ENCODE data around the gene LGALS16.
A peak's percentile ranks its signal among the peaks of the same experiment; 100 is the strongest.
"Not testable (repeated sequence)": the region's sequence is repeated elsewhere in the genome, so short reads cannot be mapped to it uniquely, and the experiment has no call there.

The LGALS16 gene, protein sequence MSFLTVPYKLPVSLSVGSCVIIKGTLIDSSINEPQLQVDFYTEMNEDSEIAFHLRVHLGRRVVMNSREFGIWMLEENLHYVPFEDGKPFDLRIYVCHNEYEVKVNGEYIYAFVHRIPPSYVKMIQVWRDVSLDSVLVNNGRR

GRCh38 chr19:39655613-39656012 lies at the start of gene LGALS16:
Gene LGALS16, plus strand, starts transcription at chr19:39655913. Its CDS starts 49 bp downstream, at chr19:39655962.
- DNase-seq (ENCODE audit: low spot score) = no peak
- no peak for FAIRE-seq

GRCh38 chr19:39607021-39607420 lies 48.7 kb upstream of the LGALS16 start:
- FAIRE-seq = no peak
- DNase-seq (ENCODE audit: low spot score) = no peak

DNA sequence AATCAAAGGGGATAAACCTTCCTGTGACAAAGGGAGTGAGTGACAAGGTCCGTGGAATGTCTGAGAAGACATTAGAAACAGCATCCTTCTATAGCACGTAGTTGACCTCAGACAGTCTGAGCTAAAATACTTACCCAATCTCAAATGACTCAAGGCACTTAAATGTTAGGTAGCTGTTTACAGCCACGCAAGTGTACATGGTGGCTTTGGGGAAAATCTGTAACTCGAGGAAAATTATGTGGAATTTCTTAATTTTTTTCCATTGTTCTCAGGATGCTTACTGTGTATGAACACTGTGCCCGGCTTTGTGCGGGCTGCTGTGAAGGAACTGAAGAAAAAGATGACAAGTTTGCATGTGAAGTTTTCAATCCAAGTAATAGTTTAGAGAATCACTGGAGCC lies 48.2 kb upstream of the LGALS16 start:
- no peak for FAIRE-seq

GRCh38 chr19:39613597-39613996 lies 42.1 kb upstream of the LGALS16 start:
- FAIRE-seq (no peak), DNase-seq (ENCODE audit: low spot score) (no peak)

More for the DNA sequence above, 48.2 kb upstream of the LGALS16 start:
- DNase-seq (ENCODE audit: low spot score) = no peak

GRCh38 chr19:39617745-39618144 lies 38.0 kb upstream of the LGALS16 start:
- DNase-seq (ENCODE audit: low spot score) (no peak), FAIRE-seq (no peak)

GRCh38 chr19:39623946-39624345 lies 31.8 kb upstream of the LGALS16 start:
- DNase-seq (ENCODE audit: low spot score) (no peak), FAIRE-seq (no peak)

GRCh38 chr19:39627631-39628030 lies 28.1 kb upstream of the LGALS16 start:
- not testable (repeated sequence) for DNase-seq (ENCODE audit: low spot score); FAIRE-seq

GRCh38 chr19:39631178-39631577 lies 24.5 kb upstream of the LGALS16 start:
- DNase-seq (ENCODE audit: low spot score) = no peak
- FAIRE-seq = no peak

DNA sequence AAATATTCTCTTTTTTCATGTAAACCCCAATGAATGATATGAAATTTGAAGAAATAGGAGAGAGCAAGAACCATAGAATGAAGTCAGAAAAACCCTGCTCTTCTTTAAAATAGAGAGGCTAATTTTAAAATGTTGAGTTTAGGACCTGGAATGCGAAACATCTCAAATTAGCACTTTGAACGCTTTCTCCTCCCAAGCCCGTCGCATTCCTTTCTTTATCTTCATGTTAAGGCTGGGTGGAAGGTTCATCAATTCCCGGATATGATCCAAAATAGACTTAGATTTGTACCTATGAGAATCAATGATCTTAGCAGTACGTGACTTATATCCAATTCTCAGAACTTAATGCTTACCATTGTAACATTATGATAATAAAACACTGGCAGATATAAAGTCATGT lies 24.1 kb upstream of the LGALS16 start:
- FAIRE-seq = no peak
- no peak for DNase-seq (ENCODE audit: low spot score)

DNA sequence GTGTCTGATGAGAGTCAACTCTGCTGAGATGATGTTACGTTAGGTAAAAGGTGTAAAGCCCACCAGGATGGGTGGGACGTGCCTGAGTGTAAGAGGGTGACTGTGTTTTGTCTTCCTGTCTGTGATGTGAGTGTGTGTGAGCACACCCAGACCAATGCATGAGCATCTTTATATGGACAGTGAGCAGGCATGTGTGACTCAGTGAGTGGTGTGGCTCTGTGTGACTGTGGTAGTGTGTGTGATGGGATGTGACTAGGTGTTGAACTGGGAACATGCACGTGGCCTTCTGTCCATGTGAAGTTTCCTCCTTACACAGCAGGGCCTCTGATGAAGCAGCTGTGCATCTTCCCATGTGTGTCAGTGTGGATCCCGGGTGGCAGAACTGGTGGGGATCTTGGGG lies 17.8 kb upstream of the LGALS16 start:
- FAIRE-seq (no peak), DNase-seq (ENCODE audit: low spot score) (no peak)

GRCh38 chr19:39641773-39642172 lies 13.9 kb upstream of the LGALS16 start:
- DNase-seq (ENCODE audit: low spot score) (no peak), FAIRE-seq (no peak)

GRCh38 chr19:39643591-39643990 lies 12.1 kb upstream of the LGALS16 start:
- DNase-seq (ENCODE audit: low spot score) (no peak), FAIRE-seq (no peak)

DNA sequence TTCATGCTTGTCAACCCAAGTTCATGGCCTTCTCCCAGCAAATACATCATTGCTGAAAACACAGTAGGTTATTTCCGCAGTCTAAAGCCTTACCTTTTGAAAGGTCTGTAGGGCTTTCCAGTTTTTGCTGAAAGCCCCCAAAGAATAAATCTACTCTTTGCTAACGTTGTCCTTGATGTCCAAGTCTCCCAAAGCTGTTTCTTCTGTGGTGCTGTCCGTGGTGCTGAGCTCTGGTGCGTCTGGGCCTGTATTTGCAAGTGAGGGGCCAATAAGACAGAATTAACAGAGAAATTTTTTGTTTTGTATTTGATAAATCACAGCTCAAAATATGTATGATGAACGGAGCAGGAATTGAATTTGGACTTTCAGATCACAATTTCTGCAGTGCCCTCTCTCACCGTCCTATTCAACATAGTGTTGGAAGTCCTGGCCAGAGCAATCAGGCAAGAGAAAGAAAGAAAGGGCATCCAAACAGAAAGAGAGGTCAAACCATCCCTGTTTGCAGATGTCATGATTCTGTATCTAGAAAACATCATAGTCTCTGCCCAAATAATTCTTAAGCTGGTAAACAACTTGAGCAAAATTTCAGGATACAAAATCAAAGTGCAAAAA lies 9.8 kb upstream of the LGALS16 start:
- no peak for FAIRE-seq

DNA sequence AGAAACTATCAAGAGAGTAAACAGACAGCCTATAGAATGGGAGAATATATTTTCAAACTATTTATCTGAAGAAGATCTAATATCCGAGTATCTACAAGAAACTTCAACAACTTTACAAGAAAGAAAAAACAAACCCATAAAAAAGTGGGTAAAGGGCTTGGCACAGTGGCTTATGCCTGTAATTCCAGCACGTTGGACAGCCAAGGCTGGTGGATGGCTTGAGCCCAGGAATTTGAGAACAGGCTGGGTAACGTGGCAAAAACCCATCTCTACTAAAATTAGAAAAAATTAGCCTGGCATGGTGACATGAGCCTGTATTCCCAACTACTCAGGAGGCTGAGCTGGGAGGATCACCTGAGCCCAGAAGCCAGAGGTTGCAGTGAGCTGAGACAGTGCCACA lies 7.8 kb upstream of the LGALS16 start:
- FAIRE-seq = no peak
- DNase-seq (ENCODE audit: low spot score) = no peak

More for the DNA sequence above, 9.8 kb upstream of the LGALS16 start:
- no peak for DNase-seq (ENCODE audit: low spot score)

GRCh38 chr19:39659791-39660190 lies 4.1 kb downstream of the LGALS16 start:
- FAIRE-seq = no peak
- DNase-seq (ENCODE audit: low spot score) = no peak

GRCh38 chr19:39660661-39661060 lies 4.9 kb downstream of the LGALS16 start:
- FAIRE-seq = no peak
- DNase-seq (ENCODE audit: low spot score) = no peak

GRCh38 chr19:39661565-39661964 lies 5.9 kb downstream of the LGALS16 start:
- no peak for FAIRE-seq
- DNase-seq (ENCODE audit: low spot score) = no peak

- FAIRE-seq; DNase-seq (ENCODE audit: low spot score): not testable (repeated sequence)
These were observed 14.1 kb downstream of the LGALS16 start for GRCh38 chr19:39669860-39670259.

DNA sequence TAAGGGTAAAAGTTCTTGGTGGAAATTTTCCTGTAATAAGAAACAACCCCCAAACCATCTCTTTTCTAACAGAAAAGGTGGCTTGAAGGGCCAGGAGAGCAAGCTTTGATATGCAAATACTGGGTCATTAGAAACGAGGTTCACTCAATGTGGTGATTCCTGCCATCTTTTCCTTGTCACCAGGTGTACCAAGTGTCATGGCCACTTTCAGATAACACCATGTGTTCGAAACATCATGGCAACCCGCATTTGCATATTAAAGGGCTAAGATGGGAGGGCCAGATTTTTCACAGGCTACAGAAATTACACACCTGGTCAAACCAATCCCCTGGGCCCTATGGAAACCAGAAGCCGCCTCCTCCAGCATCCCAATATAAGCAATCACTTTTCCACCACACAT lies 15.3 kb downstream of the LGALS16 start:
- no peak for FAIRE-seq

DNA sequence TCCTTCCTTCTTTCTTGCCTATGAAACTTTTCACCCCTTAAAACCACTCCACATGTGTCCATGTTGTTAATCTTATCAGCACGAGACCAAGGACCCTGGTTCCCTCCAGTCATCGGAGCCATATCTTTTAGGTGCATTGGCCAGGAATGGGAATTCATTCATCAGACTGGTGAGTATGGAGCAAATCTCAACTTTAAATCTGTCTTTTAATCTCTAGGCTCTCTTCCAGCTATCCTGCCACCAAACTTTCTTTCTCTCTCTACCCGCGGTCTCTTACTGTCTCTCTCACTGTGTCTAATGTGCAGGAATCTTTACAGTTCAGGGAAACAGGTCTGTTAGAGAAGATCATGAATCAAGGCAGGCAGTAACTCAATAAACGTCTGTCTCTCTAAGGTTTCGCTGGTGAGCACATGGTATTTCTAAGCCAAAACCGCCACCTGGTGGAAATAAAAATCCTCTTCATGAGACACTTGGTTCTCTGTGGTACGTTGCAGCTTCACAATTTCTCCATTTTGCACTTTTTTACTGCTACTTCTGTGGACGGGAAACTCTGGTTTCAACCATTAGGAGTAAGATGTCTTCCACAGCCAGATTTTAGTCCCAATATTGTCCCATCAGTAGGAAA lies 16.1 kb downstream of the LGALS16 start:
- FAIRE-seq = no peak
- peak; percentile 17 for DNase-seq (ENCODE audit: low spot score)

More for the DNA sequence above, 15.3 kb downstream of the LGALS16 start:
- DNase-seq (ENCODE audit: low spot score) = no peak

DNA sequence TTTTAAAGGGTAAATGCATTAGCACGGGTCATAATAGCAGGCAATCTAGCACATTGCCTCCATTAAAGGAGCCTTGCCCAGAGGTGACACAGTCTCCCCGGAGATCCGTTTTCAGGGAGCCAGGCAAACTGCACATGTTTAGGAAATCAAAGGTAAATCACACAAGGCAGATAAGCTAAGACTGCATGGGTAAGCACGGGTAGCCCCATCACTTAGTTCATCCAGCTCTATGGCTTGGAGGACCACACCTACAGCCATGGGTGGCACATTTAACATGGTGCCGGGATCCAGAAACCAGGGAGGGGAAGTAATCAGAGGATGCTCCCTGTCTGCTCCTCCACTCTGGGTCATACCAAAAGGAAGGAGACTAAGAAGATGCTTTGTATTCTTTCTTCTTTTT lies 16.8 kb downstream of the LGALS16 start:
- no peak for FAIRE-seq
- no peak for DNase-seq (ENCODE audit: low spot score)

DNA sequence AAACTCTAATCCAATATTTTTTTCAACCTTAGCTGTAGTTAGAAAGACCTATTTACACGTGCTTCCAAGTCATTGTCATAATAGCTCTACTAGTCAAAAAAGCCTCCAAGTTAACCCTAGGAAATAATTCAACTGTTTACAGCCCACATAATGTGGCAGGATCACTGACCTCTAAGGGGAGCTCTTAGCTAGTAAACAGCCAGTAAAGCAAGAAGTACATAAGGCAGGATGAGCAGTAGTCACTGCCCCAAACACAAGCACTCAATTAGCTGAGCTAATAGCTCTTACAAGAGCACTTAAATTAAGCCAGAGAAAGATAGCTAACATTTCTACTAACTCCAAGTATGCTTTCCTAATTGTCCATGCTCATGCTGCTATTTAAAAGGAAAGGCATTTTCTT lies 18.1 kb downstream of the LGALS16 start:
- DNase-seq (ENCODE audit: low spot score); FAIRE-seq: not testable (repeated sequence)

- DNase-seq (ENCODE audit: low spot score) (no peak), FAIRE-seq (no peak)
These were observed 20.3 kb downstream of the LGALS16 start for GRCh38 chr19:39676004-39676403.

Measured in RCC 7860 (cell line).